Breast epithelium (tissue), 3 donors: ENCODE measurements around the gene COX19.

ENCODE experiments used
- CTCF ChIP-seq, 3 donors: fragments of 450-650 bp; IDR thresholded peaks; one replicate each; pipeline ENCODE4 v1.5.1; 2016 to 2017; ENCODE audit warnings: antibody characterized with exemption in 3 of 3, mild to moderate bottlenecking in 3 of 3, moderate library complexity in 3 of 3
- POLR2A ChIP-seq: fragments of 450-650 bp; IDR thresholded peaks from one replicate; pipeline ENCODE4 v1.6.1; 2016; ENCODE audit warnings: antibody characterized with exemption, mild to moderate bottlenecking, moderate library complexity
- POLR2AphosphoS5 ChIP-seq, 3 donors: sonication (generic); formaldehyde crosslinking; IDR thresholded peaks; one replicate each; pipeline ENCODE4 v1.6.1; 2017; ENCODE audit warnings: antibody characterized with exemption in 3 of 3

DNA sequence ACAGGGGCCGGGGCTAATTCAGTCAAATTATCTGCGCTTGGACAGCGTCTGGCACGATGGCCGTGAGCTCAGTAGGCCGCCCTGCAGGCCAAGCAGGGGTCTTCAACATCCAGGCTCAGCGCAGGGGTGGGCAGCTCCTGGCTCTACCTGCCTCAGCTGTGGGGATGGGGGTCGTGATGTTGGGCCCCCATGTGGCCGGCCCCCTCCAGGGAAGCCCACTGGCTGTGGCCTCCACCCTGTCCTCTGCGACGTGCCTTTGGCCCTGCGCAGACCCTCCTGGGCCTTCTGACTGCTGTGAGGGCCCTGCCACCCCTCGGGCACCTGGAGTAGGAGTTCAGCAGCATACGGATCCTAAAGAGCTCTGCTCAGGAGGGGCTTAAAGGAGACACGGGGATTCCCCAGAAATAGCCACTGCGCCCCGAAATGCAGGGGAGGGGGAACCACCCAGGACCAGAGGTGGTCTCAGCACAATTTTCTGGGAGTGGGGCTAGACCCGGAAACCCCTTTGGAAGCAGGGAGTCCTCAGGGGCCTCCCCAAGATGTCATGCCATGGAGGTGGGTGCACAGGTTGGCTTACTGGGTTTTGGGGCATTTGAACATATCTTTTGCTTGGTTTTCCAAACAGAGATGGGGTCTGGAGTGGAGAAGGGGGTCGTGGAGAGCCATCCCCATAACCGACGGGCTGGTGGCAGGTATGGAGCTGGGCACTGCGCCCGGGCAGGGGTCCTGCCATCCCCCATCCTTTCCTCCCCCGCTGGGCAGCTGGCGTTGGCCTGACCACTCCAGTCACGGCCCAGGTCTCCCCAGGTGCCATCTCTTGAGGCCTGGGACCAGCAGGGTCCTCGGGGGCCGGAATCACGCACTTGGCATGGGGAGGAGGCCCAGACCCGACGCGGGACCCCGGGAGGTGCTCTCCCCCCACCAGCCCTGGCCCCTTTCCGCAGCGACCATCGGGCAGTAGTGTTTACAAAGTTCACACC lies 16.8 kb downstream of the COX19 start:
- TF ChIP-seq CTCF (IDR thresholded peaks at IDR 0.05) (no peak), POLR2AphosphoS5 (IDR thresholded peaks at IDR 0.05) (no peak), POLR2A (no peak)
